ENCODE data around the gene LDAH.

Gene LDAH

GRCh38 chr2:20781656-20782265 is 41.1 kb downstream of the LDAH start:
- peak; percentile 51 for DNase-seq (ENCODE audit: low spot score)

- no peak for DNase-seq (ENCODE audit: low spot score)
Measured at GRCh38 chr2:20771299-20771698, 51.6 kb downstream of the LDAH start.

- no peak for DNase-seq (ENCODE audit: low spot score)
Measured at GRCh38 chr2:20766798-20767644, 55.9 kb downstream of the LDAH start.

GRCh38 chr2:20766213-20766612 is 56.7 kb downstream of the LDAH start:
- no peak for DNase-seq (ENCODE audit: low spot score)

GRCh38 chr2:20762945-20763683 is 59.8 kb downstream of the LDAH start:
- no peak for DNase-seq (ENCODE audit: low spot score)

- no peak for DNase-seq (ENCODE audit: low spot score)
Measured at GRCh38 chr2:20759487-20759886, 63.4 kb downstream of the LDAH start.

GRCh38 chr2:20758997-20759396 is 63.9 kb downstream of the LDAH start:
- DNase-seq (ENCODE audit: low spot score) = no peak

- no peak for DNase-seq (ENCODE audit: low spot score)
Measured at GRCh38 chr2:20757405-20758090, 65.4 kb downstream of the LDAH start.

- DNase-seq (ENCODE audit: low spot score) = no peak
Measured at GRCh38 chr2:20755132-20755800, 67.6 kb downstream of the LDAH start.

- no peak for DNase-seq (ENCODE audit: low spot score)
Measured at GRCh38 chr2:20752293-20752692, 70.6 kb downstream of the LDAH start.

GRCh38 chr2:20747317-20747716 is 75.6 kb downstream of the LDAH start:
- no peak for DNase-seq (ENCODE audit: low spot score)

- no peak for DNase-seq (ENCODE audit: low spot score)
Measured at GRCh38 chr2:20745924-20746555, 76.9 kb downstream of the LDAH start.

- DNase-seq (ENCODE audit: low spot score) = no peak
Measured at GRCh38 chr2:20744366-20745335, 78.2 kb downstream of the LDAH start.

GRCh38 chr2:20738772-20739171 is 84.1 kb downstream of the LDAH start:
- DNase-seq (ENCODE audit: low spot score) = no peak

- no peak for DNase-seq (ENCODE audit: low spot score)
Measured at GRCh38 chr2:20737505-20737904, 85.4 kb downstream of the LDAH start.

GRCh38 chr2:20728114-20728758 is 94.7 kb downstream of the LDAH start:
- no peak for DNase-seq (ENCODE audit: low spot score)

GRCh38 chr2:20726913-20727312 is 96.0 kb downstream of the LDAH start:
- DNase-seq (ENCODE audit: low spot score) = no peak

- DNase-seq (ENCODE audit: low spot score) = no peak
Measured at GRCh38 chr2:20725782-20726181, 97.1 kb downstream of the LDAH start.

GRCh38 chr2:20724500-20725053 is 98.3 kb downstream of the LDAH start:
- DNase-seq (ENCODE audit: low spot score) = no peak

Data from D341Med (cell line).